ENCODE measurements around the gene INTS11. TPM values are rescaled to one million over a fixed set of nuclear protein-coding genes. Genes with fewer than 3 reads are reported as not detected.

The INTS11 gene
- total and polyA plus RNA-seq, 10 of the 15 experiments (the other 5 are each of a cell fraction or from before 2014, with no cell fraction given): 2.5 to 117 (median 77.7) TPM

GRCh38 chr1:1285102-1285571 is 39.3 kb downstream of the INTS11 start (continued):
- TF ChIP-seq IRF3 (IDR thresholded peaks at IDR 0.05) (no peak), ZNF384 (IDR thresholded peaks at IDR 0.05; ENCODE audit: borderline replicate concordance, low read depth, low read length) (no peak), ATF2 (IDR thresholded peaks at IDR 0.05; ENCODE audit: low read length) (no peak), POU2F2 (IDR thresholded peaks at IDR 0.05; ENCODE audit: borderline replicate concordance, low read depth, low read length) (no peak)

GRCh38 chr1:1284221-1285101 is 40.0 kb downstream of the INTS11 start:
- no peaks in the 10 kb centered on the region for H3K9me3 ChIP-seq (replicated peaks; ENCODE audit: control insufficient read depth, insufficient read depth, low read length)
- H3K4me2 ChIP-seq (ENCODE audit: control insufficient read depth, insufficient read depth): no peak overlapping the region
- H3K27ac ChIP-seq (ENCODE audit: control insufficient read depth, insufficient read depth): no peak overlapping the region
- RAD21 ChIA-PET (ENCODE audit: unreplicated experiment): no interaction called here
- no peak for ATAC-seq
- SMC1A ChIA-PET (ENCODE audit: uncharacterized antibody, unreplicated experiment): interaction anchor here (1.0 kb wide), 1 partner anchor 162 kb away, joined by 3 read pairs; no protein-coding TSS in a partner anchor
- POLR2A ChIA-PET: interaction anchor here (0.6 to 1.0 kb wide), 2 partner anchors 39 to 270 kb away, joined by 3 read pairs; no protein-coding TSS in a partner anchor
- 66% methylated on average over 28 of the region's 32 CpGs for WGBS (ENCODE audit: insufficient coverage, insufficient replicate concordance, low lambda C conversion rate, missing lambda C conversion rate)
- intact Hi-C loops (cut with micrococcal nuclease; ENCODE audit: unreplicated experiment) (no loop called here), in situ Hi-C loops (cut with MboI) (no loop called here)
- CTCF ChIA-PET: no interaction called here
- BruUV-seq (replicated peaks): no TSS peak
- H2AFZ ChIP-seq (ENCODE audit: control insufficient read depth, low read depth, low read length): no peak overlapping the region
- FAIRE-seq: no peak
- no peaks in the 10 kb centered on the region for H3K27me3 ChIP-seq (replicated peaks in 1 of 2; ENCODE audit: control insufficient read depth in 2 of 2, insufficient read depth in 2 of 2, low read length in 1 of 2)
- no peak overlapping the region for H3K4me3 ChIP-seq
- no peak overlapping the region for H3K9ac ChIP-seq (ENCODE audit: control insufficient read depth, insufficient read depth, low read length)
- no peaks in the 10 kb centered on the region for H3K4me1 ChIP-seq (ENCODE audit: control insufficient read depth, insufficient read depth, low read length)
- no peaks in the 10 kb centered on the region for H3K79me2 ChIP-seq (ENCODE audit: control insufficient read depth, insufficient read depth, low read length)
- no peaks in the 10 kb centered on the region for H3K36me3 ChIP-seq (ENCODE audit: control insufficient read depth in 2 of 2, insufficient read depth in 2 of 2, low read length in 1 of 2)
- TF ChIP-seq ATF2 (IDR thresholded peaks at IDR 0.05; ENCODE audit: low read length) (no peak), NFIC (IDR thresholded peaks at IDR 0.05; ENCODE audit: low read depth, low read length) (no peak), HCFC1 (IDR thresholded peaks at IDR 0.05; ENCODE audit: low read length) (no peak), ZZZ3 (IDR thresholded peaks at IDR 0.05; ENCODE audit: control insufficient read depth, insufficient read length, low read depth) (no peak), E4F1 (IDR thresholded peaks at IDR 0.05; ENCODE audit: borderline replicate concordance, partially characterized antibody) (no peak), MEF2A (IDR thresholded peaks at IDR 0.05; ENCODE audit: insufficient read depth, low read depth, low read length) (no peak), MTA2 (IDR thresholded peaks at IDR 0.05; ENCODE audit: low read depth) (no peak), BCL11A (IDR thresholded peaks at IDR 0.05; ENCODE audit: low read depth, low read length) (no peak), MYB (IDR thresholded peaks at IDR 0.05; ENCODE audit: borderline replicate concordance, low read depth, low read length) (no peak), EGR1 (IDR thresholded peaks at IDR 0.05; ENCODE audit: borderline replicate concordance in 1 of 2, low read depth in 2 of 2, low read length in 2 of 2) (no peak)
- no peaks in the 10 kb centered on the region for H4K20me1 ChIP-seq (ENCODE audit: control insufficient read depth, insufficient read depth)
- DNase-seq (ENCODE audit: low read depth, low spot score): no peak
